ENCODE results near the gene EFNA3. TPM values are rescaled to one million over a fixed set of nuclear protein-coding genes. Genes with fewer than 3 reads are reported as not detected.
A peak's percentile ranks its signal among the peaks of the same experiment; 100 is the strongest.

The EFNA3 gene
- total RNA-seq, 1 donor = 1.4 TPM

GRCh38 chr1:155037043-155037442 lies 41.6 kb upstream of the EFNA3 start:
- Histone ChIP-seq H3K4me2 (ENCODE audit: insufficient read depth, low read length) (no peak overlapping the region), H3K4me3 (ENCODE audit: insufficient read depth, low read length) (no peak overlapping the region), H4K20me1 (ENCODE audit: insufficient read depth, low read length) (no peaks in the 10 kb centered on the region), H3K27ac (ENCODE audit: low read depth, low read length) (no peak overlapping the region), H3K4me1 (ENCODE audit: insufficient read depth, low read length) (no peaks in the 10 kb centered on the region), H3K79me2 (ENCODE audit: insufficient read depth, low read length) (no peaks in the 10 kb centered on the region), H3K9me3 (ENCODE audit: low read depth, low read length) (no peaks in the 10 kb centered on the region), H2AFZ (ENCODE audit: low read length) (no peak overlapping the region), H3K27me3 (ENCODE audit: insufficient read depth, low read length) (peaks cover 11% of the 10 kb centered on the region), H3K36me3 (ENCODE audit: insufficient read depth, low read length) (no peaks in the 10 kb centered on the region)
- TF ChIP-seq CTCF (IDR thresholded peaks at IDR 0.05; ENCODE audit: extremely low read depth, low read depth, low read length) = no peak
- no peak for DNase-seq (ENCODE audit: insufficient read length, low spot score, missing footprints)

- no peak for TF ChIP-seq CTCF (IDR thresholded peaks at IDR 0.05; ENCODE audit: extremely low read depth, low read depth, low read length)
- peaks cover 11% of the 10 kb centered on the region for H3K27me3 ChIP-seq (ENCODE audit: insufficient read depth, low read length)
- no peak overlapping the region for H3K4me3 ChIP-seq (ENCODE audit: insufficient read depth, low read length)
- no peaks in the 10 kb centered on the region for H4K20me1 ChIP-seq (ENCODE audit: insufficient read depth, low read length)
- no peaks in the 10 kb centered on the region for H3K79me2 ChIP-seq (ENCODE audit: insufficient read depth, low read length)
- H3K4me2 ChIP-seq (ENCODE audit: insufficient read depth, low read length) = no peak overlapping the region
- H3K9me3 ChIP-seq (ENCODE audit: low read depth, low read length) = no peaks in the 10 kb centered on the region
- no peak overlapping the region for H3K27ac ChIP-seq (ENCODE audit: low read depth, low read length)
- H3K36me3 ChIP-seq (ENCODE audit: insufficient read depth, low read length) = no peaks in the 10 kb centered on the region
- no peak overlapping the region for H2AFZ ChIP-seq (ENCODE audit: low read length)
- DNase-seq (ENCODE audit: insufficient read length, low spot score, missing footprints) = no peak
- H3K4me1 ChIP-seq (ENCODE audit: insufficient read depth, low read length) = no peaks in the 10 kb centered on the region
Observed at GRCh38 chr1:155037851-155038441, 40.7 kb upstream of the EFNA3 start.

GRCh38 chr1:155038602-155039307 lies 39.9 kb upstream of the EFNA3 start:
- Histone ChIP-seq H3K79me2 (ENCODE audit: insufficient read depth, low read length) (no peaks in the 10 kb centered on the region), H3K9me3 (ENCODE audit: low read depth, low read length) (no peaks in the 10 kb centered on the region), H3K27me3 (ENCODE audit: insufficient read depth, low read length) (peaks cover 11% of the 10 kb centered on the region), H3K27ac (ENCODE audit: low read depth, low read length) (no peak overlapping the region), H2AFZ (ENCODE audit: low read length) (no peak overlapping the region), H3K4me3 (ENCODE audit: insufficient read depth, low read length) (no peak overlapping the region), H3K4me1 (ENCODE audit: insufficient read depth, low read length) (no peaks in the 10 kb centered on the region), H3K4me2 (ENCODE audit: insufficient read depth, low read length) (no peak overlapping the region), H4K20me1 (ENCODE audit: insufficient read depth, low read length) (no peaks in the 10 kb centered on the region), H3K36me3 (ENCODE audit: insufficient read depth, low read length) (no peaks in the 10 kb centered on the region)
- peak; percentile 65 for DNase-seq (ENCODE audit: insufficient read length, low spot score, missing footprints)
- TF ChIP-seq CTCF (IDR thresholded peaks at IDR 0.05; ENCODE audit: extremely low read depth, low read depth, low read length) = no peak

GRCh38 chr1:155039308-155039669 lies 39.3 kb upstream of the EFNA3 start:
- H2AFZ ChIP-seq (ENCODE audit: low read length) = no peak overlapping the region
- no peak overlapping the region for H3K4me2 ChIP-seq (ENCODE audit: insufficient read depth, low read length)
- no peaks in the 10 kb centered on the region for H3K36me3 ChIP-seq (ENCODE audit: insufficient read depth, low read length)
- H3K9me3 ChIP-seq (ENCODE audit: low read depth, low read length) = no peaks in the 10 kb centered on the region
- no peaks in the 10 kb centered on the region for H4K20me1 ChIP-seq (ENCODE audit: insufficient read depth, low read length)
- no peaks in the 10 kb centered on the region for H3K4me1 ChIP-seq (ENCODE audit: insufficient read depth, low read length)
- TF ChIP-seq CTCF (IDR thresholded peaks at IDR 0.05; ENCODE audit: extremely low read depth, low read depth, low read length) = no peak
- no peaks in the 10 kb centered on the region for H3K79me2 ChIP-seq (ENCODE audit: insufficient read depth, low read length)
- H3K27me3 ChIP-seq (ENCODE audit: insufficient read depth, low read length) = peaks cover 8% of the 10 kb centered on the region
- no peak overlapping the region for H3K4me3 ChIP-seq (ENCODE audit: insufficient read depth, low read length)
- no peak for DNase-seq (ENCODE audit: insufficient read length, low spot score, missing footprints)
- H3K27ac ChIP-seq (ENCODE audit: low read depth, low read length) = no peak overlapping the region

All from osteoblast (primary cell).